Neural cell (in vitro differentiated cells): Measurements from ENCODE around the gene CHD6. TPM values are rescaled to one million over a fixed set of nuclear protein-coding genes. Genes with fewer than 3 reads are reported as not detected.

ENCODE experiments used
- H2AFZ ChIP-seq: fragments of 200-600, 300-800 bp; sonication (generic), shearing (Covaris generic); 2 replicates; pipeline ENCODE4 v1.6.0; 2014; ENCODE audit warnings: low read depth, mild to moderate bottlenecking, antibody characterized with exemption, low read length, moderate library complexity
- H3F3A ChIP-seq: fragments of 200-600 bp; shearing (Covaris generic); 2 replicates; pipeline ENCODE4 v1.6.1; 2016; ENCODE audit warnings: mild to moderate bottlenecking, moderate library complexity, mixed read lengths, antibody characterized with exemption, low read length; ENCODE audit not compliant: insufficient read depth, poor library complexity, severe bottlenecking
- H3K27ac ChIP-seq: fragments of 200-600, 300-800 bp; sonication (generic), shearing (Covaris generic); 2 replicates; pipeline ENCODE4 v1.5.1; 2014; ENCODE audit warnings: mild to moderate bottlenecking, low read length, moderate library complexity
- H3K27me3 ChIP-seq: fragments of 300-800, 200-600 bp; sonication (generic), shearing (Covaris generic); 2 replicates; pipeline ENCODE4 v1.6.0; 2014; ENCODE audit warnings: mild to moderate bottlenecking, low read depth, low read length, moderate library complexity; ENCODE audit not compliant: insufficient read depth
- H3K36me3 ChIP-seq: fragments of 300-800, 200-600 bp; sonication (generic), shearing (Covaris generic); 2 replicates; pipeline ENCODE4 v1.5.1; 2014; ENCODE audit warnings: mild to moderate bottlenecking, antibody characterized with exemption, low read length, moderate library complexity; ENCODE audit not compliant: insufficient read depth
- H3K4me2 ChIP-seq: fragments of 300-800, 200-600 bp; sonication (generic), shearing (Covaris generic); 2 replicates; pipeline ENCODE4 v1.6.0; 2014; ENCODE audit warnings: mild to moderate bottlenecking, low read length
- H3K4me3 ChIP-seq: fragments of 300-800, 200-600 bp; sonication (generic), shearing (Covaris generic); 2 replicates; pipeline ENCODE4 v1.5.1; 2014; ENCODE audit warnings: mild to moderate bottlenecking, low read length, moderate library complexity
- H3K79me2 ChIP-seq: fragments of 200-600 bp; shearing (Covaris generic); replicated peaks from 2 replicates; pipeline ENCODE4 v1.6.0; 2014; ENCODE audit warnings: mild to moderate bottlenecking, low read length, moderate library complexity; ENCODE audit not compliant: insufficient read depth
- H3K9ac ChIP-seq: fragments of 300-800, 200-600 bp; sonication (generic), shearing (Covaris generic); 2 replicates; pipeline ENCODE4 v1.6.1; 2016; ENCODE audit warnings: mild to moderate bottlenecking, low read length, mixed read lengths
- H3K9me2 ChIP-seq: fragments of 200-600 bp; shearing (Covaris generic); 2 replicates; pipeline ENCODE4 v1.6.1; 2016; ENCODE audit warnings: mild to moderate bottlenecking, low read length, mixed read lengths; ENCODE audit not compliant: insufficient read depth
- H3K9me3 ChIP-seq: fragments of 200-600, 300-800 bp; sonication (generic), shearing (Covaris generic); 2 replicates; pipeline ENCODE4 v1.6.1; 2016; ENCODE audit warnings: mild to moderate bottlenecking, mixed run types, low read length, moderate library complexity, mixed read lengths
- H4K20me1 ChIP-seq: fragments of 200-600 bp; shearing (Covaris generic); 2 replicates; pipeline ENCODE4 v1.6.1; 2016; ENCODE audit warnings: mild to moderate bottlenecking, mixed run types; ENCODE audit not compliant: insufficient read depth
- EP300 ChIP-seq: fragments of 450-650 bp; conservative IDR thresholded peaks from 2 replicates; pipeline ENCODE4 v1.6.1; 2014; ENCODE audit warnings: antibody characterized with exemption, mild to moderate bottlenecking, moderate library complexity; ENCODE audit not compliant: poor library complexity, severe bottlenecking
- EZH2 ChIP-seq: fragments of 200-600, 300-800 bp; shearing (Covaris generic), sonication (generic); IDR thresholded peaks from 2 replicates; pipeline ENCODE4 v1.6.1; 2014; ENCODE audit warnings: antibody characterized with exemption, low read length, borderline replicate concordance, mild to moderate bottlenecking; ENCODE audit not compliant: insufficient read depth, poor library complexity, severe bottlenecking
- MXI1 ChIP-seq: fragments of 450-650 bp; conservative IDR thresholded peaks from 2 replicates; pipeline ENCODE4 v1.6.1; 2014; ENCODE audit warnings: antibody characterized with exemption, mild to moderate bottlenecking; ENCODE audit not compliant: poor library complexity, severe bottlenecking
- POLR2AphosphoS5 ChIP-seq: IDR thresholded peaks from 2 replicates; pipeline ENCODE4 v1.6.1; 2012
- RAD21 ChIP-seq: fragments of 450-650 bp; conservative IDR thresholded peaks from 2 replicates; pipeline ENCODE4 v1.6.1; 2014; ENCODE audit warnings: antibody characterized with exemption, mild to moderate bottlenecking, moderate library complexity
- SMC3 ChIP-seq: fragments of 450-650 bp; conservative IDR thresholded peaks from 2 replicates; pipeline ENCODE4 v1.6.1; 2014; ENCODE audit warnings: antibody characterized with exemption, mild to moderate bottlenecking, moderate library complexity; ENCODE audit not compliant: poor library complexity
- TAF1 ChIP-seq: IDR thresholded peaks from 2 replicates; pipeline ENCODE4 v1.6.1; 2012; ENCODE audit warnings: low read depth
- polyA plus RNA-seq: library from polyadenylated mRNA; depleted of rRNA; stranded (reverse); fragments of >200 nt; gene quantifications from 2 replicates; pipeline ENCODE4 v1.2.3, GENCODE V29; 2014
- TF ChIP-seq, protein P1 (sequence below): fragments of 450-650 bp; IDR thresholded peaks from 2 replicates; pipeline ENCODE4 v1.5.1; 2014; ENCODE audit warnings: antibody characterized with exemption, mild to moderate bottlenecking, moderate library complexity; ENCODE audit not compliant: poor library complexity, severe bottlenecking
- TF ChIP-seq, protein P2 (sequence below): IDR thresholded peaks from 2 replicates; pipeline ENCODE4 v1.6.1; 2012; ENCODE audit warnings: borderline replicate concordance

CHD6 gene
- polyA plus RNA-seq, 1 donor from 2014 or later: 22.9 TPM

DNA sequence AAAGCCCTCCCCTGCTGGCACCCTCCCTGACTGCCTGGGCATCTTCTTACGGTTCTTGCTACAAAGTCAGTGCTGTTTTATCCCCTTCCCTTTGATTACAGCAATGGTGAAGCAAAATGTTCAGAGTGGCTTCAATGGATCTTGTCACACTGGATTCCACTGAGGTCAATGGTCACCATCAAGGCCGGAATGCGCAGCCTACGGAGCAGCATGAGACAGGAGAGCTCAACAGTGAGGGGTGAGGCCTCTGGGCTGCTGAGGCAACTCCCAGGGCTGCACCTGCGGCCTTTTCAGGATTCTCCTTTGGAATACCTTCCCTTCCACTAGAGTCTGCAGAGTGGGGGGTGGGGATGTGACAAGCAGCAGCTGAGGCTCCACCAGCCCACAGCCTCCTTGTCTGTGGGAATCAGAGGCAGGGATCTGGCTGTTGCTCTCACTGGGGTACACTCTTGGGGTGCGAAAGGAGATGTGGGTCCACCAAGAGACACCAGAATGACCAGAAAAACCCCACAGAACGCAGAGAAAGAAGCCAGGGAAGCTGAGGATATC, 211.2 kb downstream of the CHD6 start:
- peaks cover 5% of the 10 kb centered on the region for H3K36me3 ChIP-seq
- no peak overlapping the region for H3K27ac ChIP-seq
- H3K9me3 ChIP-seq: no peaks in the 10 kb centered on the region
- no peaks in the 10 kb centered on the region for H3F3A ChIP-seq
- H3K4me3 ChIP-seq: no peak overlapping the region
- TF ChIP-seq, protein P1, sequence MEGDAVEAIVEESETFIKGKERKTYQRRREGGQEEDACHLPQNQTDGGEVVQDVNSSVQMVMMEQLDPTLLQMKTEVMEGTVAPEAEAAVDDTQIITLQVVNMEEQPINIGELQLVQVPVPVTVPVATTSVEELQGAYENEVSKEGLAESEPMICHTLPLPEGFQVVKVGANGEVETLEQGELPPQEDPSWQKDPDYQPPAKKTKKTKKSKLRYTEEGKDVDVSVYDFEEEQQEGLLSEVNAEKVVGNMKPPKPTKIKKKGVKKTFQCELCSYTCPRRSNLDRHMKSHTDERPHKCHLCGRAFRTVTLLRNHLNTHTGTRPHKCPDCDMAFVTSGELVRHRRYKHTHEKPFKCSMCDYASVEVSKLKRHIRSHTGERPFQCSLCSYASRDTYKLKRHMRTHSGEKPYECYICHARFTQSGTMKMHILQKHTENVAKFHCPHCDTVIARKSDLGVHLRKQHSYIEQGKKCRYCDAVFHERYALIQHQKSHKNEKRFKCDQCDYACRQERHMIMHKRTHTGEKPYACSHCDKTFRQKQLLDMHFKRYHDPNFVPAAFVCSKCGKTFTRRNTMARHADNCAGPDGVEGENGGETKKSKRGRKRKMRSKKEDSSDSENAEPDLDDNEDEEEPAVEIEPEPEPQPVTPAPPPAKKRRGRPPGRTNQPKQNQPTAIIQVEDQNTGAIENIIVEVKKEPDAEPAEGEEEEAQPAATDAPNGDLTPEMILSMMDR: no peak
- TF ChIP-seq TAF1 (no peak), MXI1 (no peak), EP300 (no peak), RAD21 (no peak), SMC3 (no peak), POLR2AphosphoS5 (no peak), EZH2 (no peak)
- TF ChIP-seq, protein P2, sequence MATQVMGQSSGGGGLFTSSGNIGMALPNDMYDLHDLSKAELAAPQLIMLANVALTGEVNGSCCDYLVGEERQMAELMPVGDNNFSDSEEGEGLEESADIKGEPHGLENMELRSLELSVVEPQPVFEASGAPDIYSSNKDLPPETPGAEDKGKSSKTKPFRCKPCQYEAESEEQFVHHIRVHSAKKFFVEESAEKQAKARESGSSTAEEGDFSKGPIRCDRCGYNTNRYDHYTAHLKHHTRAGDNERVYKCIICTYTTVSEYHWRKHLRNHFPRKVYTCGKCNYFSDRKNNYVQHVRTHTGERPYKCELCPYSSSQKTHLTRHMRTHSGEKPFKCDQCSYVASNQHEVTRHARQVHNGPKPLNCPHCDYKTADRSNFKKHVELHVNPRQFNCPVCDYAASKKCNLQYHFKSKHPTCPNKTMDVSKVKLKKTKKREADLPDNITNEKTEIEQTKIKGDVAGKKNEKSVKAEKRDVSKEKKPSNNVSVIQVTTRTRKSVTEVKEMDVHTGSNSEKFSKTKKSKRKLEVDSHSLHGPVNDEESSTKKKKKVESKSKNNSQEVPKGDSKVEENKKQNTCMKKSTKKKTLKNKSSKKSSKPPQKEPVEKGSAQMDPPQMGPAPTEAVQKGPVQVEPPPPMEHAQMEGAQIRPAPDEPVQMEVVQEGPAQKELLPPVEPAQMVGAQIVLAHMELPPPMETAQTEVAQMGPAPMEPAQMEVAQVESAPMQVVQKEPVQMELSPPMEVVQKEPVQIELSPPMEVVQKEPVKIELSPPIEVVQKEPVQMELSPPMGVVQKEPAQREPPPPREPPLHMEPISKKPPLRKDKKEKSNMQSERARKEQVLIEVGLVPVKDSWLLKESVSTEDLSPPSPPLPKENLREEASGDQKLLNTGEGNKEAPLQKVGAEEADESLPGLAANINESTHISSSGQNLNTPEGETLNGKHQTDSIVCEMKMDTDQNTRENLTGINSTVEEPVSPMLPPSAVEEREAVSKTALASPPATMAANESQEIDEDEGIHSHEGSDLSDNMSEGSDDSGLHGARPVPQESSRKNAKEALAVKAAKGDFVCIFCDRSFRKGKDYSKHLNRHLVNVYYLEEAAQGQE: no peak
- H3K4me2 ChIP-seq: no peak overlapping the region
- no peak overlapping the region for H3K9ac ChIP-seq
- H2AFZ ChIP-seq: no peak overlapping the region
- no peaks in the 10 kb centered on the region for H3K9me2 ChIP-seq
- no peaks in the 10 kb centered on the region for H3K27me3 ChIP-seq
- no peaks in the 10 kb centered on the region for H3K79me2 ChIP-seq
- no peaks in the 10 kb centered on the region for H4K20me1 ChIP-seq

GRCh38 chr20:41406353-41406752, 211.8 kb downstream of the CHD6 start:
- H3K27ac ChIP-seq: no peak overlapping the region

More at GRCh38 chr20:41406353-41406752, 211.8 kb downstream of the CHD6 start:
- H3F3A ChIP-seq: no peaks in the 10 kb centered on the region
- TF ChIP-seq, protein P1: no peak
- TF ChIP-seq MXI1 (no peak), EZH2 (no peak), POLR2AphosphoS5 (no peak), SMC3 (no peak), EP300 (no peak), RAD21 (no peak), TAF1 (no peak)
- TF ChIP-seq, protein P2: no peak
- no peaks in the 10 kb centered on the region for H3K27me3 ChIP-seq
- H3K4me3 ChIP-seq: no peak overlapping the region
- H3K9me3 ChIP-seq: no peaks in the 10 kb centered on the region
- no peak overlapping the region for H3K9ac ChIP-seq
- H3K36me3 ChIP-seq: peaks cover 5% of the 10 kb centered on the region
- no peak overlapping the region for H2AFZ ChIP-seq
- no peaks in the 10 kb centered on the region for H3K9me2 ChIP-seq
- H3K79me2 ChIP-seq: no peaks in the 10 kb centered on the region
- H4K20me1 ChIP-seq: no peaks in the 10 kb centered on the region
- H3K4me2 ChIP-seq: no peak overlapping the region
